SU-DHL-6 (cell line): ENCODE results near the gene TSPAN18.

Experiments used
- H2AFZ ChIP-seq: fragments of 200-600 bp; sonication (generic); 2 replicates; pipeline ENCODE4 v1.6.1; 2014; ENCODE audit warnings: low read depth, mild to moderate bottlenecking, moderate library complexity, mixed read lengths, antibody characterized with exemption, low read length; ENCODE audit not compliant: severe bottlenecking
- H3F3A ChIP-seq: fragments of 200-600 bp; shearing (Covaris generic); 2 replicates; pipeline ENCODE4 v1.6.0; 2016; ENCODE audit warnings: antibody characterized with exemption, mild to moderate bottlenecking; ENCODE audit not compliant: insufficient read depth
- H3K27ac ChIP-seq: fragments of 200-600 bp; sonication (generic); 2 replicates; pipeline ENCODE4 v1.5.1; 2016; ENCODE audit warnings: low read depth, mild to moderate bottlenecking, low read length, moderate library complexity, mixed read lengths
- H3K27me3 ChIP-seq: fragments of 200-600 bp; sonication (generic), shearing (Covaris generic); 2 replicates; pipeline ENCODE4 v1.6.0; 2014; ENCODE audit warnings: mild to moderate bottlenecking, low read length
- H3K36me3 ChIP-seq: fragments of 200-600 bp; sonication (generic); 2 replicates; pipeline ENCODE4 v1.6.1; 2014; ENCODE audit warnings: mild to moderate bottlenecking, low read length, mixed read lengths
- H3K4me2 ChIP-seq: fragments of 300-600, 200-600 bp; shearing (Covaris generic), sonication (generic); 2 replicates; pipeline ENCODE4 v1.6.0; 2014; ENCODE audit warnings: low read length, low read depth, mild to moderate bottlenecking; ENCODE audit not compliant: poor library complexity, severe bottlenecking
- H3K4me3 ChIP-seq: fragments of 200-600 bp; sonication (generic); 2 replicates; pipeline ENCODE4 v1.5.1; 2014; ENCODE audit warnings: antibody characterized with exemption, low read length, mild to moderate bottlenecking, mixed read lengths; ENCODE audit not compliant: insufficient read depth, poor library complexity, severe bottlenecking
- H3K79me2 ChIP-seq: fragments of 200-600 bp; sonication (generic); 2 replicates; pipeline ENCODE4 v1.6.1; 2014; ENCODE audit warnings: mild to moderate bottlenecking, low read length, moderate library complexity; ENCODE audit not compliant: insufficient read depth
- H3K9ac ChIP-seq: fragments of 200-600 bp; sonication (generic); 2 replicates; pipeline ENCODE4 v1.7.0; 2014; ENCODE audit warnings: mild to moderate bottlenecking, low read length
- H3K9me2 ChIP-seq: fragments of 200-600 bp; sonication (generic); replicated peaks from 2 replicates; pipeline ENCODE4 v1.6.1; 2014; ENCODE audit warnings: low read length; ENCODE audit not compliant: insufficient read depth
- H3K9me3 ChIP-seq: fragments of 200-600 bp; sonication (generic); 2 replicates; pipeline ENCODE4 v1.6.1; 2014; ENCODE audit warnings: low read length, mixed read lengths; ENCODE audit not compliant: insufficient read depth
- H4K20me1 ChIP-seq: fragments of 200-600 bp; sonication (generic); 2 replicates; pipeline ENCODE4 v1.6.1; 2014; ENCODE audit warnings: low read depth, mild to moderate bottlenecking, antibody characterized with exemption, low read length, moderate library complexity, mixed read lengths
- CTCF ChIP-seq: fragments of 200-600 bp; sonication (generic); IDR thresholded peaks from one replicate; pipeline ENCODE4 v1.5.1; 2017; ENCODE audit warnings: antibody characterized with exemption, mild to moderate bottlenecking, low read length, moderate library complexity; ENCODE audit not compliant: insufficient read depth, poor library complexity, severe bottlenecking
- EZH2phosphoT487 ChIP-seq: fragments of 200-600 bp; sonication (generic), shearing (Covaris generic); conservative IDR thresholded peaks from 2 replicates; pipeline ENCODE4 v1.6.1; 2018; ENCODE audit warnings: mild to moderate bottlenecking, antibody characterized with exemption, low read length, moderate library complexity, mixed read lengths

TSPAN18 gene

DNA sequence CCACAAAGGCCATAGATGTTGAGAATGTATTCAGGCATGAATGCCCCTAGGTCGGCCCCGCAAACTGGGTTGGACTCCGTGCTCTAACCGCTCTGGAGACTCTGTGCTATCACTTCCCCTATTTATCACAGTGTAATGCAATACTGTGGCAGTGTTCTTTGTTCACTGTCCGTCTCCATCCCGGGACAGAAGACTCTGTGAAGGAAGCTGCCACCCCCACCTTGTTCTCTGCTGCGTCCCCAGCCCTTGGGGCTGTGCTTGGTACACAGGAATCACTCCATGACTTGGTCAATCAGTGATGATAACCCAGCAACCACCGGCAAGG is 57.6 kb downstream of the TSPAN18 start:
- H3K9me2 ChIP-seq = no peaks in the 10 kb centered on the region
- no peaks in the 10 kb centered on the region for H3K36me3 ChIP-seq
- TF ChIP-seq CTCF (no peak), EZH2phosphoT487 (no peak)
- H3K79me2 ChIP-seq = no peaks in the 10 kb centered on the region
- no peaks in the 10 kb centered on the region for H4K20me1 ChIP-seq
- H3K9ac ChIP-seq = no peak overlapping the region
- H3K27ac ChIP-seq = no peak overlapping the region
- H3K4me3 ChIP-seq = no peak overlapping the region
- no peak overlapping the region for H2AFZ ChIP-seq
- H3F3A ChIP-seq = no peaks in the 10 kb centered on the region
- no peaks in the 10 kb centered on the region for H3K27me3 ChIP-seq
- H3K9me3 ChIP-seq = no peaks in the 10 kb centered on the region
- no peak overlapping the region for H3K4me2 ChIP-seq

GRCh38 chr11:44784851-44785250 is 58.1 kb downstream of the TSPAN18 start:
- Histone ChIP-seq H3K4me3 (no peak overlapping the region), H4K20me1 (no peaks in the 10 kb centered on the region)

GRCh38 chr11:44785856-44786607 is 59.3 kb downstream of the TSPAN18 start:
- Histone ChIP-seq H3K79me2 (no peaks in the 10 kb centered on the region), H3K4me3 (no peak overlapping the region), H3K9ac (no peak overlapping the region), H3K4me2 (no peak overlapping the region), H4K20me1 (no peaks in the 10 kb centered on the region), H3K9me3 (no peaks in the 10 kb centered on the region), H3F3A (no peaks in the 10 kb centered on the region), H3K36me3 (no peaks in the 10 kb centered on the region), H3K27me3 (no peaks in the 10 kb centered on the region), H3K9me2 (no peaks in the 10 kb centered on the region), H3K27ac (no peak overlapping the region), H2AFZ (no peak overlapping the region)
- TF ChIP-seq EZH2phosphoT487 (no peak), CTCF (no peak)

More at GRCh38 chr11:44784851-44785250, 58.1 kb downstream of the TSPAN18 start:
- TF ChIP-seq CTCF = no peak
- no peak for TF ChIP-seq EZH2phosphoT487
- no peaks in the 10 kb centered on the region for H3K36me3 ChIP-seq
- no peak overlapping the region for H3K4me2 ChIP-seq
- H3K27me3 ChIP-seq = no peaks in the 10 kb centered on the region
- no peaks in the 10 kb centered on the region for H3K9me3 ChIP-seq
- no peak overlapping the region for H2AFZ ChIP-seq
- H3K79me2 ChIP-seq = no peaks in the 10 kb centered on the region
- H3F3A ChIP-seq = no peaks in the 10 kb centered on the region
- no peak overlapping the region for H3K9ac ChIP-seq
- no peaks in the 10 kb centered on the region for H3K9me2 ChIP-seq
- no peak overlapping the region for H3K27ac ChIP-seq
